Measurements from ENCODE around the gene ZDHHC14. TPM values are rescaled to one million over a fixed set of nuclear protein-coding genes. Genes with fewer than 3 reads are reported as not detected.

ZDHHC14 gene
- total RNA-seq, 1 donor from 2014 or later, result 26.1 TPM

DNA sequence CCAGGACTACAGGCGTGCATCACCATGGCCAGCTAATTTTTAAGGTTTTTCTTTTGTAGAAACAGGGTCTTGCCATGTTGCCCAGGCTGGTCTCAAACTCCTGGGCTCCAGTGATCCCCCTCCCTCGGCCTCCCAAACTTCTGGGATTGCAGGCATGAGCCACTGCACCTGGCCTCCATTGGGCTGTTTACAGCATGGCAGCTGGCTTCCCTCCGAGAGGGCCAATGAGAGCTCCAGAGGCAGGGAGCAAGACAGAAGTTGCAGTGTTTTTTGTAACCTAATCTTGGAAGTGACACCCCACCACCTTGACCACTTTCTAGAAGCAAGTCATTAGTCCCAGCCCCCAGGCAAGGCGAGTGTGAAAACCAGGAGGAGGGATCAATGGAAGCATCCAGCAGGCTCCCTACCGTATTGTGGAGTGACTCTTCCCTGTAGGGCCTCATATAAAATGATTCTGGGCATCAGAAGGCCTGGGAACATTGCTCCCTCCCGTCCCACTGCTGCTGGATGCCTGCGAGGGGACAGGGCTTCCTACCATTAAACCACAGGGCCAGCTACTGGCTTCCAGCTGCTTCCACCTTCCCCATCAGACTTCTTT, 144.4 kb downstream of the ZDHHC14 start:
- Mint-ChIP-seq H3K9me3 (ENCODE audit: unreplicated experiment) (no peaks in the 10 kb centered on the region), H3K27ac (ENCODE audit: unreplicated experiment) (no peak overlapping the region), H3K36me3 (ENCODE audit: low read depth, unreplicated experiment) (peaks cover 15% of the 10 kb centered on the region), H3K4me3 (ENCODE audit: unreplicated experiment) (no peak overlapping the region), H3K4me1 (ENCODE audit: unreplicated experiment) (peaks cover 7% of the 10 kb centered on the region), H3K27me3 (ENCODE audit: unreplicated experiment) (peaks cover 3% of the 10 kb centered on the region)
- no peak for DNase-seq (ENCODE audit: low spot score)
- TF ChIP-seq, protein P1, sequence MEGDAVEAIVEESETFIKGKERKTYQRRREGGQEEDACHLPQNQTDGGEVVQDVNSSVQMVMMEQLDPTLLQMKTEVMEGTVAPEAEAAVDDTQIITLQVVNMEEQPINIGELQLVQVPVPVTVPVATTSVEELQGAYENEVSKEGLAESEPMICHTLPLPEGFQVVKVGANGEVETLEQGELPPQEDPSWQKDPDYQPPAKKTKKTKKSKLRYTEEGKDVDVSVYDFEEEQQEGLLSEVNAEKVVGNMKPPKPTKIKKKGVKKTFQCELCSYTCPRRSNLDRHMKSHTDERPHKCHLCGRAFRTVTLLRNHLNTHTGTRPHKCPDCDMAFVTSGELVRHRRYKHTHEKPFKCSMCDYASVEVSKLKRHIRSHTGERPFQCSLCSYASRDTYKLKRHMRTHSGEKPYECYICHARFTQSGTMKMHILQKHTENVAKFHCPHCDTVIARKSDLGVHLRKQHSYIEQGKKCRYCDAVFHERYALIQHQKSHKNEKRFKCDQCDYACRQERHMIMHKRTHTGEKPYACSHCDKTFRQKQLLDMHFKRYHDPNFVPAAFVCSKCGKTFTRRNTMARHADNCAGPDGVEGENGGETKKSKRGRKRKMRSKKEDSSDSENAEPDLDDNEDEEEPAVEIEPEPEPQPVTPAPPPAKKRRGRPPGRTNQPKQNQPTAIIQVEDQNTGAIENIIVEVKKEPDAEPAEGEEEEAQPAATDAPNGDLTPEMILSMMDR (IDR thresholded peaks at IDR 0.05; ENCODE audit: unreplicated experiment), result no peak

DNA sequence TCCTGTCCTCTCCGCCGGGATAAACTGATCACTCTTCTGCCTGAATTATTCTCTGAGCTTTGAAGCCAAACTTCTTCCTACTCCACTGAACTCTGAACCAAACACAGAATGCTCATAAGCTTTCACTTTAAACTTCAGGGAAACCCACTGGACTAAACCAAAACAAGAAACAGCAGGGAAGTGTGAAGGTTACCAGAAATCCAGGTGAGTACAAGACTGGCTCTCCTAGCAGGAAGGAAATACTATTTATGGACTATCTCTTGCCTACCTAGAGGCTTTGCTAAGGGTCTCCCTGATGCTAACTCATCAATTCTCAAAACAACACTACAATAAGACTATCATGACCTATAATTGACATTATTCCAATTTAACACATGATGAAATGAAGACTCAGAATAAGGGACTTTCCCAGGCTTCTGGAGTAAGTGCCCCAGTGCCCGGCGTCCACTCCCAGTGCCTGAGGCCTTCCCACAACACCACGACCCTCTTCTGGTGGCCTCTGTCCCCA, 145.0 kb downstream of the ZDHHC14 start:
- H3K9me3 Mint-ChIP-seq (ENCODE audit: unreplicated experiment), result no peaks in the 10 kb centered on the region
- peaks cover 9% of the 10 kb centered on the region for H3K4me1 Mint-ChIP-seq (ENCODE audit: unreplicated experiment)
- TF ChIP-seq, protein P1 (IDR thresholded peaks at IDR 0.05; ENCODE audit: unreplicated experiment), result no peak
- no peak for DNase-seq (ENCODE audit: low spot score)
- H3K4me3 Mint-ChIP-seq (ENCODE audit: unreplicated experiment), result no peak overlapping the region
- peaks cover 3% of the 10 kb centered on the region for H3K27me3 Mint-ChIP-seq (ENCODE audit: unreplicated experiment)
- no peak overlapping the region for H3K27ac Mint-ChIP-seq (ENCODE audit: unreplicated experiment)
- peaks cover 15% of the 10 kb centered on the region for H3K36me3 Mint-ChIP-seq (ENCODE audit: low read depth, unreplicated experiment)

DNA sequence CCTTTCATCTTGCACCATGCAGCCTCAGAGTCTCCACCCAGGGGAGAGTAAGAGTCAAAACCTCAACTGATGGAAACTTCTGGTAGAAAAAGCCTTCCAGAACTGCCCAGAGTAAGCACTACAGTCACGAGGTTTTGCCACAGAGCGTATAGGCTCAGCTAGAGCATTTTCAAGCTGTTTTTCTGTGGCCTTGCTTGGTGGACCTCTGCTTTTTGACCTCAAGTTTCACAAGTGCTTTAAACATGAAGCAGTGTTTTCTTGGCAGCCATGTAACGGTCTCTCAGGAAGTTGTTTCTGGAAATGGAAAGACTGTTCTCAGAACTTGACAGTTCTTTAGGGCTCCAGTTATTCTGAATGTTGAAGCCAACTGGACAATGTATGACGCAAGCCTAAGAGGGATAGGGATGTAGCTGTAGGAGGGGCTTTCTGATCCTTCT, 146.5 kb downstream of the ZDHHC14 start:
- DNase-seq (ENCODE audit: low spot score), result no peak
- no peak overlapping the region for H3K4me3 Mint-ChIP-seq (ENCODE audit: unreplicated experiment)
- TF ChIP-seq, protein P1 (IDR thresholded peaks at IDR 0.05; ENCODE audit: unreplicated experiment), result no peak
- no peak overlapping the region for H3K27ac Mint-ChIP-seq (ENCODE audit: unreplicated experiment)
- peaks cover 15% of the 10 kb centered on the region for H3K36me3 Mint-ChIP-seq (ENCODE audit: low read depth, unreplicated experiment)
- H3K27me3 Mint-ChIP-seq (ENCODE audit: unreplicated experiment), result peaks cover 4% of the 10 kb centered on the region
- no peaks in the 10 kb centered on the region for H3K9me3 Mint-ChIP-seq (ENCODE audit: unreplicated experiment)
- peaks cover 16% of the 10 kb centered on the region for H3K4me1 Mint-ChIP-seq (ENCODE audit: unreplicated experiment)

DNA sequence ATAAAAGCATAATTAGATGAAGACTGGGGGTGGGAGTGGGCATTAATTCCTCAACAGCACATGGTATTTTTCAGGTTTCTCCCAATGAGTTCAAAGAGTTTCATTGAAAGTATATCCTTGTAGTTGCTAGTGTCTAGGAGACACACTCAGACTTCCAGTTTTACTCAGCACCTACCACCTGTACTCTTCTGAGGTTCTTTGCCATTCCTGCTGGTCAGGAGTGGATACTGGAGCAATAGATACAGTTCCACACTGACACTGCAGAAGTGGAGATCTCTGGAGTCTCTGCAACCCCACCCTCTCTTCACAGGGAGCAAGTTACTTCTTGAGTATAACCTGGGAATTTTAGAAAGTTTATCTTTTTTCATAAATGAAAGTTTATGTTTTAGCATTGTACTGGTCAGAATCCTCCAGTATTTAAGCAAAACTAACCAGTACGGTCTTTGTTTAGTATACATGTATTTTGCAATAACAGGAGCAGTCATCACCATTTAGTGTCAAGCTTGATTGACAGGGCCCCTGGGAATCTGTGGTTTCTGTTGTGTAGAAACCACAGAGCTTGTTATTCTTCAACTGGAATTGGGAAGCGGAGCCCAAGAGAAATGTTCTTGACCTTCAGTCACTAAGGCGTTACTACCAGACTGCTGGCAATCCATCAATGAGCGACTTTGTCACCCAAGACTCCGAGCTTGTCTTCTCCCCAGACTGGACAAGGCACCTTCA, 148.1 kb downstream of the ZDHHC14 start:
- Mint-ChIP-seq H3K27ac (ENCODE audit: unreplicated experiment) (no peak overlapping the region), H3K36me3 (ENCODE audit: low read depth, unreplicated experiment) (peaks cover 15% of the 10 kb centered on the region), H3K9me3 (ENCODE audit: unreplicated experiment) (no peaks in the 10 kb centered on the region), H3K4me3 (ENCODE audit: unreplicated experiment) (no peak overlapping the region), H3K4me1 (ENCODE audit: unreplicated experiment) (peaks cover 25% of the 10 kb centered on the region), H3K27me3 (ENCODE audit: unreplicated experiment) (peaks cover 4% of the 10 kb centered on the region)
- TF ChIP-seq, protein P1 (IDR thresholded peaks at IDR 0.05; ENCODE audit: unreplicated experiment), result no peak
- no peak for DNase-seq (ENCODE audit: low spot score)

DNA sequence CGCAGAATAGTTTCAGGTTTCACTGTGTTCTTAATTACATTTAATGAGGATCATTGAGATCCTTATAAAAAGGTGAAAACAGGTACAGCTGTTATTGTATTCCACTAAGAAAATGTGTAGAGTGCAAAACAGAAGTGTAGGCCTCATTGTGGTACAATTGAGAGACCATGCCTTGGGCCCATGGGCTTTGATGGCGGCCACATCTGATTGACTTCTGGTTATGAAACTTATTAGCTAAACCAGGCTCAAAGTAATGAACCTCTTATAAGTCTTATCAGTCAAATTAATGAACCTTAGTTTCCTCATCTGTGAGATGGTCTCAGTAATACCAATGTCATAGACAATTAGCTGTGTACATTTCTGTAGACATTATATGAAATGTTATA, 148.7 kb downstream of the ZDHHC14 start:
- no peak for DNase-seq (ENCODE audit: low spot score)
- peaks cover 15% of the 10 kb centered on the region for H3K36me3 Mint-ChIP-seq (ENCODE audit: low read depth, unreplicated experiment)
- TF ChIP-seq, protein P1 (IDR thresholded peaks at IDR 0.05; ENCODE audit: unreplicated experiment), result no peak
- peaks cover 25% of the 10 kb centered on the region for H3K4me1 Mint-ChIP-seq (ENCODE audit: unreplicated experiment)
- no peaks in the 10 kb centered on the region for H3K9me3 Mint-ChIP-seq (ENCODE audit: unreplicated experiment)
- no peak overlapping the region for H3K4me3 Mint-ChIP-seq (ENCODE audit: unreplicated experiment)
- H3K27ac Mint-ChIP-seq (ENCODE audit: unreplicated experiment), result no peak overlapping the region
- H3K27me3 Mint-ChIP-seq (ENCODE audit: unreplicated experiment), result peaks cover 4% of the 10 kb centered on the region
